Erythroblast (primary cell): Measurements from ENCODE around the gene SYT14.

ENCODE experiments used
- GATA1 ChIP-seq: IDR thresholded peaks from 2 replicates; pipeline ENCODE4 v1.6.1; 2011; ENCODE audit warnings: low read depth, mild to moderate bottlenecking, control low read depth, low read length, moderate library complexity
- POLR2A ChIP-seq: IDR thresholded peaks from 2 replicates; pipeline ENCODE4 v1.6.1; 2011; ENCODE audit warnings: mild to moderate bottlenecking, low read length

DNA sequence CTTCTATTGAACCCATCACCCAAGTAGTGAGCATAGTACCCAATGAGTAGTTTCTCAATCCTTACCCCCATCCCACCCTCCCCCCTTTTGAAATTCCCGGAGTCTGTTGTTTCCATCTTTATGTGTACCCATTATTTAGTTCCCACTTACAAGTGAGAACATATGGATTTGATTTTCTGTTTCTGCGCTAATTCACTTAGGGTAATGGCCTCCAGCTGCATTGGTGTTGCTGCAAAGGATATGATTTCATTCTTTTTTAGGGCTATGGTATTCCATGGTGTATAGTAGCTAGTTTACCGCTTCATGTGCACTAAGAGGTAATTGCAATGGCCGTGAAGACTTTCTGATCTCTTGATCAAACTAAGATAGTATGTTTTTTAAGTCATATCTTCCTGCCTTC is 187.1 kb downstream of the SYT14 start:
- TF ChIP-seq POLR2A (no peak), GATA1 (no peak)
